IMR-90 (cell line): ENCODE data around the gene WARS2. TPM values are rescaled to one million over a fixed set of nuclear protein-coding genes. Genes with fewer than 3 reads are reported as not detected.

Source experiments
- ATAC-seq: fragments of 200-7000 bp; cut with Tn5 transposase; 2 replicates; pipeline ENCODE4 v1.9.1; 2020; ENCODE audit warnings: low read depth, mild to moderate bottlenecking, moderate library complexity
- BruUV-seq: library from RNA; stranded (reverse); fragments of 400-500 nt; replicated peaks from 2 replicates; lab custom pipeline; 2021; lab: Mats Ljungman, UMichigan
- CTCF ChIA-PET: fragments of 300-600 bp; formaldehyde crosslinking; extraction: SDS; loops from one replicate; lab custom pipeline; 2021; ENCODE audit warnings: antibody characterized with exemption; lab: Yijun Ruan, JAX
- POLR2A ChIA-PET: fragments of 300-600 bp; sonication (Branson Sonifier 250); formaldehyde crosslinking; loops from one replicate; lab custom pipeline; 2022; ENCODE audit warnings: antibody characterized with exemption; ENCODE audit not compliant: unreplicated experiment; lab: Charles Lee
- DNase-seq: peaks from one replicate; pipeline ENCODE4 v3.0.0; 2013
- H2AFZ ChIP-seq: replicated peaks from 2 replicates; pipeline ENCODE3; 2013; ENCODE audit warnings: low read length, mild to moderate bottlenecking; ENCODE audit not compliant: poor library complexity
- H2AK5ac ChIP-seq: 2 replicates; pipeline ENCODE4 v1.6.1; 2013; ENCODE audit warnings: low read depth, low read length, inconsistent platforms
- H2AK9ac ChIP-seq: replicated peaks from 2 replicates; pipeline ENCODE3; 2013; ENCODE audit warnings: mild to moderate bottlenecking, low read depth, low read length, moderate library complexity; ENCODE audit not compliant: poor library complexity
- H2BK120ac ChIP-seq: 2 replicates; pipeline ENCODE4 v1.6.1; 2013; ENCODE audit warnings: low read depth, low read length, inconsistent platforms
- H2BK15ac ChIP-seq: 3 replicates; pipeline ENCODE4 v1.6.1; 2013; ENCODE audit warnings: low read depth, low read length, inconsistent platforms
- H2BK20ac ChIP-seq: 2 replicates; pipeline ENCODE4 v1.6.1; 2013; ENCODE audit warnings: low read depth, mild to moderate bottlenecking, inconsistent platforms, low read length, moderate library complexity
- H2BK5ac ChIP-seq: 2 replicates; pipeline ENCODE4 v1.6.1; 2013; ENCODE audit warnings: mild to moderate bottlenecking, low read depth, low read length, inconsistent platforms; ENCODE audit not compliant: poor library complexity, severe bottlenecking
- H3K14ac ChIP-seq: replicated peaks from 2 replicates; pipeline ENCODE4 v1.6.1; 2013; ENCODE audit warnings: low read depth, low read length, inconsistent platforms
- H3K18ac ChIP-seq: 2 replicates; pipeline ENCODE4 v1.6.1; 2013; ENCODE audit warnings: low read depth, low read length, control low read depth
- H3K23ac ChIP-seq: 2 replicates; pipeline ENCODE4 v1.6.1; 2013; ENCODE audit warnings: low read depth, low read length, inconsistent platforms
- H3K27ac ChIP-seq: 2 replicates; pipeline ENCODE4 v1.5.1; 2013; ENCODE audit warnings: mild to moderate bottlenecking, control low read depth, low read length; ENCODE audit not compliant: insufficient read depth
- H3K27me3 ChIP-seq: 2 replicates; pipeline ENCODE4 v1.6.1; 2013; ENCODE audit warnings: low read length; ENCODE audit not compliant: control insufficient read depth, insufficient read depth
- H3K36me3 ChIP-seq: 2 replicates; pipeline ENCODE4 v1.6.1; 2013; ENCODE audit warnings: low read length, mixed read lengths; ENCODE audit not compliant: control insufficient read depth, insufficient read depth
- H3K4ac ChIP-seq: 2 replicates; pipeline ENCODE4 v1.6.1; 2013; ENCODE audit warnings: low read depth, low read length, inconsistent platforms
- H3K4me1 ChIP-seq: 2 replicates; pipeline ENCODE4 v1.6.1; 2013; ENCODE audit warnings: low read length, mixed read lengths; ENCODE audit not compliant: control insufficient read depth, insufficient read depth
- H3K4me2 ChIP-seq: 2 replicates; pipeline ENCODE4 v1.6.1; 2013; ENCODE audit warnings: low read depth, mild to moderate bottlenecking, control low read depth, low read length, moderate library complexity
- H3K4me3 ChIP-seq: 2 replicates; pipeline ENCODE4 v1.5.1; 2013; ENCODE audit warnings: low read depth, mild to moderate bottlenecking, control low read depth, low read length, moderate library complexity; ENCODE audit not compliant: insufficient read depth
- H3K56ac ChIP-seq: 2 replicates; pipeline ENCODE4 v1.6.1; 2013; ENCODE audit warnings: low read length, inconsistent platforms; ENCODE audit not compliant: insufficient read depth; ENCODE audit errors: extremely low read depth
- H3K79me1 ChIP-seq, 2 experiments: 2 replicates each; pipeline ENCODE4 v1.6.1; 2013; ENCODE audit warnings: low read length in 2 of 2, inconsistent platforms in 1 of 2, low read depth in 1 of 2
- H3K9ac ChIP-seq: 2 replicates; pipeline ENCODE4 v1.6.1; 2013; ENCODE audit warnings: low read depth, low read length, control low read depth
- H3K9me1 ChIP-seq: 2 replicates; pipeline ENCODE4 v1.6.1; 2013; ENCODE audit warnings: low read length, inconsistent platforms; ENCODE audit not compliant: insufficient read depth
- H3K9me3 ChIP-seq: 2 replicates; pipeline ENCODE4 v1.6.1; 2013; ENCODE audit warnings: low read length; ENCODE audit not compliant: control insufficient read depth, insufficient read depth
- H4K20me1 ChIP-seq: 2 replicates; pipeline ENCODE4 v1.6.1; 2013; ENCODE audit warnings: low read length, inconsistent platforms; ENCODE audit not compliant: insufficient read depth
- H4K5ac ChIP-seq: 2 replicates; pipeline ENCODE4 v1.6.1; 2013; ENCODE audit warnings: mild to moderate bottlenecking, low read depth, low read length, control low read depth
- H4K8ac ChIP-seq, 2 experiments: 2 replicates each; pipeline ENCODE4 v1.6.1; 2013; ENCODE audit warnings: low read depth in 2 of 2, low read length in 2 of 2, control low read depth in 1 of 2, inconsistent platforms in 1 of 2
- H4K91ac ChIP-seq: 2 replicates; pipeline ENCODE4 v1.6.1; 2013; ENCODE audit warnings: low read depth, low read length, inconsistent platforms; ENCODE audit not compliant: insufficient read depth
- BHLHE40 ChIP-seq: fragments of 150-350 bp; IDR thresholded peaks from 2 replicates; pipeline ENCODE4 v1.6.1; 2016; ENCODE audit warnings: mild to moderate bottlenecking, low read depth, low read length
- CEBPB ChIP-seq: IDR thresholded peaks from 2 replicates; pipeline ENCODE4 v1.6.1; 2012; ENCODE audit warnings: low read depth, low read length, improper control_type of control experiment
- CHD1 ChIP-seq: IDR thresholded peaks from 2 replicates; pipeline ENCODE4 v1.6.1; 2012; ENCODE audit warnings: low read depth, low read length, improper control_type of control experiment
- CTCF ChIP-seq: conservative IDR thresholded peaks from 2 replicates; pipeline ENCODE4 v1.5.1; 2012; ENCODE audit warnings: mild to moderate bottlenecking, low read depth, low read length, improper control_type of control experiment
- ELK1 ChIP-seq: fragments of 150-350 bp; IDR thresholded peaks from 2 replicates; pipeline ENCODE4 v1.6.1; 2016; ENCODE audit warnings: low read depth, mild to moderate bottlenecking, low read length, moderate library complexity, borderline replicate concordance
- FOS ChIP-seq: fragments of 150-350 bp; IDR thresholded peaks from 2 replicates; pipeline ENCODE4 v1.6.1; 2016; ENCODE audit warnings: low read depth, low read length
- MAFK ChIP-seq: IDR thresholded peaks from 2 replicates; pipeline ENCODE4 v1.6.1; 2012; ENCODE audit warnings: low read depth, low read length, improper control_type of control experiment
- MAZ ChIP-seq: IDR thresholded peaks from 2 replicates; pipeline ENCODE4 v1.6.1; 2012; ENCODE audit warnings: low read depth, mild to moderate bottlenecking, low read length, improper control_type of control experiment, moderate library complexity, borderline replicate concordance
- MXI1 ChIP-seq: IDR thresholded peaks from 2 replicates; pipeline ENCODE4 v1.6.1; 2012; ENCODE audit warnings: low read depth, mild to moderate bottlenecking, low read length, moderate library complexity, borderline replicate concordance
- NFE2L2 ChIP-seq: fragments of 150-350 bp; IDR thresholded peaks from 2 replicates; pipeline ENCODE4 v1.6.1; 2016; ENCODE audit warnings: low read depth, mild to moderate bottlenecking, low read length
- POLR2A ChIP-seq: IDR thresholded peaks from 2 replicates; pipeline ENCODE4 v1.6.1; 2012; ENCODE audit warnings: mild to moderate bottlenecking, low read depth, low read length
- RAD21 ChIP-seq: IDR thresholded peaks from 2 replicates; pipeline ENCODE4 v1.6.1; 2012; ENCODE audit warnings: low read length, improper control_type of control experiment
- RCOR1 ChIP-seq: IDR thresholded peaks from 2 replicates; pipeline ENCODE4 v1.6.1; 2012; ENCODE audit warnings: mild to moderate bottlenecking, low read length, improper control_type of control experiment; ENCODE audit not compliant: insufficient replicate concordance
- RFX5 ChIP-seq: IDR thresholded peaks from 2 replicates; pipeline ENCODE4 v1.8.0; 2012; ENCODE audit warnings: low read depth, mild to moderate bottlenecking, low read length, moderate library complexity
- SMC3 ChIP-seq: fragments of 150-350 bp; IDR thresholded peaks from 2 replicates; pipeline ENCODE4 v1.6.1; 2016; ENCODE audit warnings: low read depth, mild to moderate bottlenecking, antibody characterized with exemption, low read length, moderate library complexity
- USF2 ChIP-seq: fragments of 150-350 bp; IDR thresholded peaks from 2 replicates; pipeline ENCODE4 v1.6.1; 2017; ENCODE audit warnings: mild to moderate bottlenecking, antibody characterized with exemption, low read length, low read depth
- dilution Hi-C: fragments of 300-500 bp; cut with HindIII; formaldehyde crosslinking; loops from one replicate; pipeline ENCODE4 v1.14.3; 2018; ENCODE audit warnings: low sequenced_read_pairs; ENCODE audit not compliant: unreplicated experiment
- in situ Hi-C: fragments of 300-500 bp; cut with MboI; formaldehyde crosslinking; loops from 3 replicates; pipeline ENCODE4 v1.14.3; 2019; ENCODE audit warnings: low sequenced_read_pairs, inconsistent platforms, mixed read lengths
- intact Hi-C: fragments of 100-400 bp; cut with micrococcal nuclease; formaldehyde crosslinking; loops from 2 replicates; pipeline ENCODE4 v1.10.0; 2022
- polyA plus RNA-seq, 3 experiments: library from polyadenylated mRNA; depleted of rRNA; stranded (reverse); fragments of >200 nt; gene quantifications; 2 replicates each; pipeline ENCODE4 v1.2.3, GENCODE V29; 2012; ENCODE audit warnings: low replicate concordance in 1 of 3
- total RNA-seq: library from RNA; depleted of rRNA; stranded (reverse); fragments of >200 nt; gene quantifications from 2 replicates; pipeline ENCODE4 v1.2.3, GENCODE V29; 2012

Gene WARS2
- total and polyA plus RNA-seq, 2 of the 4 experiments (the other 2 are of a cell fraction), result 5.7 to 20.3 TPM

GRCh38 chr1:119034359-119034758 lies 106.1 kb downstream of the WARS2 start:
- Histone ChIP-seq H3K9ac (no peak overlapping the region), H3K56ac (no peak overlapping the region), H3K4me3 (no peak overlapping the region), H3K4me1 (no peaks in the 10 kb centered on the region), H4K5ac (no peak overlapping the region), H2AFZ (no peak overlapping the region), H3K27me3 (no peaks in the 10 kb centered on the region), H4K20me1 (no peaks in the 10 kb centered on the region), H3K4me2 (no peak overlapping the region), H3K27ac (no peak overlapping the region), H3K9me1 (no peaks in the 10 kb centered on the region), H3K79me1 (no peaks in the 10 kb centered on the region), H3K36me3 (peaks cover 3% of the 10 kb centered on the region; the same call in 1 of the 2 replicates), H2BK20ac (no peak overlapping the region), H3K18ac (no peak overlapping the region), H2BK5ac (no peak overlapping the region), H2AK9ac (no peak overlapping the region), H3K9me3 (no peaks in the 10 kb centered on the region), H2BK15ac (no peak overlapping the region), H2AK5ac (no peak overlapping the region), H4K91ac (no peak overlapping the region), H3K14ac (no peak overlapping the region), H3K4ac (no peak overlapping the region), H3K23ac (no peak overlapping the region), H2BK120ac (no peak overlapping the region), H4K8ac (no peak overlapping the region)
- TF ChIP-seq USF2 (no peak), CHD1 (no peak), POLR2A (no peak), BHLHE40 (no peak), ELK1 (no peak), CTCF (no peak), MXI1 (no peak), RAD21 (no peak), CEBPB (no peak), RFX5 (no peak), RCOR1 (no peak), FOS (no peak), NFE2L2 (no peak), SMC3 (no peak), MAZ (no peak), MAFK (no peak)
- intact Hi-C loops, result no loop called here
- dilution Hi-C loops, result no loop called here
- DNase-seq, result no peak
- ChIA-PET CTCF (no interaction called here), POLR2A (no interaction called here)
- in situ Hi-C loops, result no loop called here
- no TSS peak for BruUV-seq
- ATAC-seq, result no peak
